ENCODE measurements around the gene POU2AF2.

Gene POU2AF2

GRCh38 chr11:111237926-111238325 lies 7.6 kb upstream of the POU2AF2 start:
- CTCF ChIA-PET, result interaction anchor here (0.8 kb wide), 2 partner anchors 11 to 185 kb away, joined by 3 to 4 read pairs; no protein-coding TSS in a partner anchor
- TF ChIP-seq ZNF629 (tag by site-specific recombination; IDR thresholded peaks at IDR 0.05) (no peak), ZNF341 (tag by site-specific recombination; IDR thresholded peaks at IDR 0.05; ENCODE audit: low read depth) (no peak), RBAK (tag by site-specific recombination; IDR thresholded peaks at IDR 0.05) (no peak), MZF1 (tag by site-specific recombination; IDR thresholded peaks at IDR 0.05; ENCODE audit: borderline replicate concordance) (no peak), REPIN1 (tag by site-specific recombination; IDR thresholded peaks at IDR 0.05; ENCODE audit: low read depth) (no peak), ZNF292 (tag by site-specific recombination; IDR thresholded peaks at IDR 0.05; ENCODE audit: borderline replicate concordance, low read depth) (no peak), ZNF837 (tag by site-specific recombination; IDR thresholded peaks at IDR 0.05) (no peak), ZBTB26 (tag by site-specific recombination; optimal IDR thresholded peaks at IDR 0.05) (no peak), ZNF302 (tag by site-specific recombination; IDR thresholded peaks at IDR 0.05; ENCODE audit: low read depth) (no peak), ZNF530 (tag by site-specific recombination; IDR thresholded peaks at IDR 0.05; ENCODE audit: low read depth) (no peak), WT1 (tag by site-specific recombination; IDR thresholded peaks at IDR 0.05) (no peak), ZNF596 (tag by site-specific recombination; IDR thresholded peaks at IDR 0.05) (no peak), GLIS2 (tag by site-specific recombination; IDR thresholded peaks at IDR 0.05) (no peak), ZNF214 (tag by site-specific recombination; IDR thresholded peaks at IDR 0.05; ENCODE audit: borderline replicate concordance) (no peak), KLF1 (tag by site-specific recombination; IDR thresholded peaks at IDR 0.05) (no peak), ZNF514 (tag by site-specific recombination; IDR thresholded peaks at IDR 0.05) (no peak)
- no peak overlapping the region for H3K27ac ChIP-seq (ENCODE audit: extremely low read depth, low read depth, low read length)
- H3K4me3 ChIP-seq (ENCODE audit: low read depth, low read length), result no peak overlapping the region
- no peaks in the 10 kb centered on the region for H3K9me3 ChIP-seq (ENCODE audit: control insufficient read depth, insufficient read depth, low read depth, low read length)
- POLR2A ChIA-PET, result no interaction called here
- no peaks in the 10 kb centered on the region for H3K4me1 ChIP-seq (ENCODE audit: control insufficient read depth, insufficient read depth, low read length)
- no peaks in the 10 kb centered on the region for H3K36me3 ChIP-seq (ENCODE audit: control insufficient read depth in 2 of 2, insufficient read depth in 1 of 2, low read length in 2 of 2)

GRCh38 chr11:111246956-111247355 lies 1.4 kb downstream of the POU2AF2 start:
- Histone ChIP-seq H3K9me3 (ENCODE audit: control insufficient read depth, insufficient read depth, low read depth, low read length) (no peaks in the 10 kb centered on the region), H3K36me3 (ENCODE audit: control insufficient read depth in 2 of 2, insufficient read depth in 1 of 2, low read length in 2 of 2) (no peaks in the 10 kb centered on the region), H3K4me3 (ENCODE audit: low read depth, low read length) (no peak overlapping the region), H3K4me1 (ENCODE audit: control insufficient read depth, insufficient read depth, low read length) (no peaks in the 10 kb centered on the region), H3K27ac (ENCODE audit: extremely low read depth, low read depth, low read length) (no peak overlapping the region)
- ChIA-PET POLR2A (interaction anchor here (0.7 kb wide), 1 partner anchor 510 kb away, joined by 4 read pairs; no protein-coding TSS in a partner anchor), CTCF (interaction anchor here (1.8 kb wide), 1 partner anchor 36 kb away, joined by 6 read pairs; no protein-coding TSS in a partner anchor)
- no peak for TF ChIP-seq ZBTB44 (tag by site-specific recombination; IDR thresholded peaks at IDR 0.05)
- TF ChIP-seq ZNF654 (tag by site-specific recombination; IDR thresholded peaks at IDR 0.05; ENCODE audit: low read depth), result no peak
- no peak for TF ChIP-seq OVOL3 (tag by site-specific recombination; IDR thresholded peaks at IDR 0.05)
- TF ChIP-seq ZBTB1 (tag by site-specific recombination; IDR thresholded peaks at IDR 0.05), result no peak
- no peak for TF ChIP-seq ZBTB26 (tag by site-specific recombination; optimal IDR thresholded peaks at IDR 0.05)
- no peak for TF ChIP-seq ZNF423 (tag by site-specific recombination; IDR thresholded peaks at IDR 0.05)
- TF ChIP-seq ZNF660 (tag by site-specific recombination; IDR thresholded peaks at IDR 0.05), result no peak
- no peak for TF ChIP-seq ZNF473 (tag by site-specific recombination; IDR thresholded peaks at IDR 0.05)
- no peak for TF ChIP-seq PBX3 (CRISPR knock-in tag; IDR thresholded peaks at IDR 0.05)
- TF ChIP-seq PRDM6 (tag by site-specific recombination; IDR thresholded peaks at IDR 0.05), result no peak
- TF ChIP-seq ZNF341 (tag by site-specific recombination; IDR thresholded peaks at IDR 0.05; ENCODE audit: low read depth), result no peak
- TF ChIP-seq HOXA7 (CRISPR knock-in tag; IDR thresholded peaks at IDR 0.05; ENCODE audit: borderline replicate concordance), result no peak
- no peak for TF ChIP-seq RBAK (tag by site-specific recombination; IDR thresholded peaks at IDR 0.05)
- TF ChIP-seq ZNF626 (tag by site-specific recombination; IDR thresholded peaks at IDR 0.05), result no peak
- no peak for TF ChIP-seq KLF8 (tag by site-specific recombination; IDR thresholded peaks at IDR 0.05)

All from HEK293 (cell line).